22Rv1 (cell line): ENCODE measurements around the gene ITGBL1.

Experiments used
- ZFX ChIP-seq: fragments of 450-650 bp; IDR thresholded peaks from 2 replicates; pipeline ENCODE4 v1.6.1; 2017; ENCODE audit warnings: antibody characterized with exemption, borderline replicate concordance
- TF ChIP-seq, protein P1 (sequence below): fragments of 450-650 bp; IDR thresholded peaks from 2 replicates; pipeline ENCODE4 v1.5.1; 2017; ENCODE audit warnings: mild to moderate bottlenecking

DNA sequence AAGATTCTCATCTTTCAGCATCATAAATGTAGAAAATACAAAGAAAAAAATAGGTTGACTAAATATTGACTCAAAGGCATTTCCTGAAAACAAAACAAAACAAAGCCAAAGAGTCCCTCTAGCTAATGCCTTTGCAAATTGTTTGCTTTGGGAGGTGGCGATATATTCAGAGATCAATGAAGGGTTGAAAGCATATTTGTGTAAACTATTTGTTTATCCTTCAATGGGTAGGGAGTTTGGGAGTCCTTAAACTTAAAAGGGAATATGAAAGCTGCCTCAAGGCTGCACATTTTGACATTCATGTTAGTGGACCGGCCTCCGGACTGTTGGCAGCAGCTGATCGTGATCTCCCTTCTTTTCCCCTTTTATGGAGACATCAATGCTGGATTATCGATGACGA is 257.5 kb downstream of the ITGBL1 start:
- TF ChIP-seq, protein P1, sequence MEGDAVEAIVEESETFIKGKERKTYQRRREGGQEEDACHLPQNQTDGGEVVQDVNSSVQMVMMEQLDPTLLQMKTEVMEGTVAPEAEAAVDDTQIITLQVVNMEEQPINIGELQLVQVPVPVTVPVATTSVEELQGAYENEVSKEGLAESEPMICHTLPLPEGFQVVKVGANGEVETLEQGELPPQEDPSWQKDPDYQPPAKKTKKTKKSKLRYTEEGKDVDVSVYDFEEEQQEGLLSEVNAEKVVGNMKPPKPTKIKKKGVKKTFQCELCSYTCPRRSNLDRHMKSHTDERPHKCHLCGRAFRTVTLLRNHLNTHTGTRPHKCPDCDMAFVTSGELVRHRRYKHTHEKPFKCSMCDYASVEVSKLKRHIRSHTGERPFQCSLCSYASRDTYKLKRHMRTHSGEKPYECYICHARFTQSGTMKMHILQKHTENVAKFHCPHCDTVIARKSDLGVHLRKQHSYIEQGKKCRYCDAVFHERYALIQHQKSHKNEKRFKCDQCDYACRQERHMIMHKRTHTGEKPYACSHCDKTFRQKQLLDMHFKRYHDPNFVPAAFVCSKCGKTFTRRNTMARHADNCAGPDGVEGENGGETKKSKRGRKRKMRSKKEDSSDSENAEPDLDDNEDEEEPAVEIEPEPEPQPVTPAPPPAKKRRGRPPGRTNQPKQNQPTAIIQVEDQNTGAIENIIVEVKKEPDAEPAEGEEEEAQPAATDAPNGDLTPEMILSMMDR, result no peak
- no peak for TF ChIP-seq ZFX
